Esophagus squamous epithelium (tissue), 4 donors: Measurements from ENCODE around the gene NPR1.

Experiments
- POLR2A ChIP-seq, 4 donors: fragments of 450-650 bp; IDR thresholded peaks; one replicate each; pipeline ENCODE4 v1.6.1; 2017; ENCODE audit warnings: antibody characterized with exemption in 4 of 4, mild to moderate bottlenecking in 4 of 4, moderate library complexity in 3 of 4
- TF ChIP-seq, protein P1 (sequence below), 6 experiments: fragments of 450-650 bp in 4 of 6; fragments of 200-600 bp in 2 of 6; sonication (generic) in 2 of 6; IDR thresholded peaks; one replicate each; pipeline ENCODE4 v1.5.1; 2016 to 2019; ENCODE audit warnings: antibody characterized with exemption in 6 of 6, mild to moderate bottlenecking in 4 of 6, moderate library complexity in 4 of 6

- TF ChIP-seq, protein P1, sequence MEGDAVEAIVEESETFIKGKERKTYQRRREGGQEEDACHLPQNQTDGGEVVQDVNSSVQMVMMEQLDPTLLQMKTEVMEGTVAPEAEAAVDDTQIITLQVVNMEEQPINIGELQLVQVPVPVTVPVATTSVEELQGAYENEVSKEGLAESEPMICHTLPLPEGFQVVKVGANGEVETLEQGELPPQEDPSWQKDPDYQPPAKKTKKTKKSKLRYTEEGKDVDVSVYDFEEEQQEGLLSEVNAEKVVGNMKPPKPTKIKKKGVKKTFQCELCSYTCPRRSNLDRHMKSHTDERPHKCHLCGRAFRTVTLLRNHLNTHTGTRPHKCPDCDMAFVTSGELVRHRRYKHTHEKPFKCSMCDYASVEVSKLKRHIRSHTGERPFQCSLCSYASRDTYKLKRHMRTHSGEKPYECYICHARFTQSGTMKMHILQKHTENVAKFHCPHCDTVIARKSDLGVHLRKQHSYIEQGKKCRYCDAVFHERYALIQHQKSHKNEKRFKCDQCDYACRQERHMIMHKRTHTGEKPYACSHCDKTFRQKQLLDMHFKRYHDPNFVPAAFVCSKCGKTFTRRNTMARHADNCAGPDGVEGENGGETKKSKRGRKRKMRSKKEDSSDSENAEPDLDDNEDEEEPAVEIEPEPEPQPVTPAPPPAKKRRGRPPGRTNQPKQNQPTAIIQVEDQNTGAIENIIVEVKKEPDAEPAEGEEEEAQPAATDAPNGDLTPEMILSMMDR (IDR thresholded peaks at IDR 0.05): peak in 3 of 6 experiments; percentile 4 to 14 (median 13)
- peak in 2 of 4 donors; percentile 39 to 59 for TF ChIP-seq POLR2A (IDR thresholded peaks at IDR 0.05)
Observed at GRCh38 chr1:153727463-153728304, 49.2 kb downstream of the NPR1 start, which contains the start of gene INTS3.
